Glomerular visceral epithelial cell (primary cell): ENCODE data around the gene FAM131B.
"Not testable (repeated sequence)": the region's sequence is repeated elsewhere in the genome, so short reads cannot be mapped to it uniquely, and the experiment has no call there.

Source experiments
- DNase-seq: peaks from one replicate; pipeline ENCODE4 v3.0.0-alpha.2; 2016; ENCODE audit errors: extremely low spot score

Gene FAM131B

DNA sequence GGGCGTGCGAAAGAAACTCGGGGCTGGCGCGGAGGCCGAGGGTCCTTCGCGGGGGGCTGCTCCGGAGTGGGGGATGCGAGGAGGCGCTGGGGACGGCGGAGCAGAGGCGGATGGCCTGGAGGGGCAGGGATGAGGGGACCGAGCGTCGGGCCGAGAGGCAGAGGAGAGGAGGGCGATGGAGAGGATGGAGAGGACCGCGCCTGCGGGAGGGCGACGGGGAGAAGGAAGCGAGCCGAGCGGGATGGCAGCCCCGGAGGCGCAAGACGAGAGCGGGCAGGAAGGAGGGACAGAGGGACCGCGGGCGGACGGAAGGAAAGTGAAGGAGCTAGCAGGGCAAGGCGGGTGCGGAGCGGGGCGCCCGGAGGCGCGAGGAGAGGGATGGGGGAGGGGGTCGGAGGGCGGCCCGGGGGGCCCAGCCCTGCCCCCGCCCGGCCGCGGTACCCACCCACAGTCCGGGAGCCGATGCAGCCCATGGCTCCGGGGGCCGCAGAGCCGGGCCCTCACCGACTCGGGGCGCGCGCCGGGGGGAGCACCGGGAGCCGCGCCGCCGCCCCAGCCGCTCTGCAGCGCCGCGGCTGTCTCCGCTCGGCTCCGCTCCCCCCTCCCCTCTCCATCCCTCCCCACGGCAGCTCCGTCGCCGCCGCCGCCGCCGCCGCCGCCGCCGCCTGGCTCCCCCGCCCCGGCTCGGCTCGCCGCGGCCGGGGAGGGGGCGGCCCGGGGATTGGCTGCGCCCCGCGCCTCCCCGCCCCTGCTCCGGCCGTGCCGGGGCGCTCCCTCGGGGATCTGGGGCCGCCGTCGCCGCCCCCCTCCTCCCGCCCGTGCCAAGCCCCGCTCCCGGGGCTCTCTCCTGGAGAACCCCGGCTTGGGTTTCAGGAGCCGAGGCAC, at the start of gene FAM131B:
TSS of gene FAM131B (minus strand) at position 583 of the 885 bp plus-strand sequence. CDS start at position 473, 110 bp downstream.
- DNase-seq = no peak

DNA sequence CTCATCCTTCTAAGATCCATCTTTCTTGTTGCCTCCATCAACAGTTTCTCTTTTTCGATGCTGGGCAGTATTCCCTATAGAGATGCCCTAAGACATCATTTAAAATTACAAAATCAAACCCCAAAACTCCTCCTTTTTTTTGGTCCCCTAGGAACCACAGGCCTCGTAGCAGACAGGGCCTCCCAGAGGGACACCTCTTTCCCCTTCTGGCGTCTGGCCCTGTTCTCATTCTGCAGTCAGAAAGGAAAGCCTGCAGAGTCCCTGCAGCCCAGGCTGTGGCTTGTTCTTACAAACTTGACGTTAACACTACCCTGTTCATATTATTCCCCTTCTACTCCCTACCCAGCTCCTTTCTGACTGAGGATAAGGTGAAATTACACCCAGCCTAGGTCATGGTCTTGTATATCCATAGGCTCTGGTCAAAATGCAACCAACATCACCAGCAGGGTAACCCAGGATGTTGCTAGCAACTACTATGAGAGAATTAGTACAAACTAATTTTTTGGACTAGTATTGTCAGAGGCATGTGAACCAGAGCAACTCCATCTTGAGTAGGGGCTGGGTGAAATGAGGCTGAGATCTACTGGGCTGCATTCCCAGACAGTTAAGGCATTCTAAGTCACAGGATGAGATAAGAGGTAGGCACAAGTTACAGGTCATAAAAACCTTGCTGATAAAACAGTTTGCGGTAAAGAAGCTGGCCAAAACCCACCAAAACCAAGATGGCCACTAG, 49.6 kb upstream of the FAM131B start:
- no peak for DNase-seq

DNA sequence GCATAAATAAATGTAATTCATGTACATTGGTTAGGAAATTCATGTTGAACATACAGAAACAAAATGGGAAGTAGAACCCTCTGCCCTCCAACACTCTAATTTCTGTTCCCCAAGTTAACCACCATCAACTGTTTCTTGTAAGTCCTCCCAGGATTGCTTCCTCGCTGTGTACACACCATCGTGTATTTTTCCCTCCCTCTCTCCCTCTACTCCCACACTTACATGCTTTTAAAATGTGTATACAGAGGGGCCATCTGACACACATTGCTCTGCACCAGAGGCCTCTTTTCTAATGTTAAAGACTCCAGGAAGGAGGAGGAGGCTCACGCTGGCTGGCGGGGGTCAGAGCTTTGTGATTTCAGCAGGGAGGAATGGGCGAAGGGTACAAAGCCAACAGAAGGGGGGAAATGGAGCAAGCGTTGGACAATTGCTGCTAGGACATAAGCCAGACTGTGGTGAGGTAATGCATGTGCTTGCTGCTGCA, 48.0 kb upstream of the FAM131B start:
- no peak for DNase-seq

DNA sequence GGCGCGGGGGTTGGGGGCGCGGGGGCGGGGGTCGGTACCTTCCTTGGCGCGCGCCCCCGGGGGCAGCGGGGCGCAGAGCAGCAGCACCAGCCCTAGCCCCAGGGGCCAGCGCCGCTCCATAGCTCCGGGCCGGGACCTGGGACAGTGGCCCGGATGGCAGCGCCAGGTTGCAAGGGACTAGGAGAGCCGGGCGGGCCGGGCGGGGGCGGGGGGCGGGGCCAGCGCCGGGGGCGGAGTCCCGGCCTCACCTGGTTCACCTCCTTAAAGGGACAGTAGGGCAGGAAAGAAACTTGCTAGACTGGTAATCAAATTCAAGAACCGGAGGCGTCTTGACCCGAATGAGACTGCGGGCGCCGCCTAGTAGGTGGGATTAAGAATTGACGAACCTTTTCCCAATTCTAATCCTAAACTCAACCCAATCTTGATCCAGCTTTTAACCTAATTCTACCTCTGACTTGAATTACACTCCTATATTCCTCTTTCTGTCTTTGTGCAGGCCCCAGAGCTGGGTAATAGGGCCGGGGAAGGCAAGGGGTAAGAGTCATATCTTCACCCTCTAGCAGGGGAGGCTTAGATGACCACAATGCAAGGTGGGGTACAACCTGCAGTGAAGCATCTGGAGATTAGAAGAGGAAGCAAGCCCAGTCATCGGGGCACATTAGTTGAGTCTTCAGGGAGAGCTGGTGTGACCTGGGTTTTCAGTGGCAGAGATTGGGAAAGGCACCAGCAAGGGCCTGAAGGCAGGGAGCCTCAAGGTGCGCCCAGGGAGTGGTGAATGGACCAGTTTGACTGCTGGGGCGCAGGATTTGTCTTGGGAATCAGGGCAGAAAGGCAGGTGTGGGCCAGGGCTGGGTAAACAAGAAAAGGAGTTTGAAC, 46.4 kb upstream of the FAM131B start, which contains the start of gene EPHA1:
TSS of gene EPHA1 (minus strand) at position 171 of the 876 bp plus-strand sequence. CDS start at position 120, 51 bp downstream.
- DNase-seq = no peak

DNA sequence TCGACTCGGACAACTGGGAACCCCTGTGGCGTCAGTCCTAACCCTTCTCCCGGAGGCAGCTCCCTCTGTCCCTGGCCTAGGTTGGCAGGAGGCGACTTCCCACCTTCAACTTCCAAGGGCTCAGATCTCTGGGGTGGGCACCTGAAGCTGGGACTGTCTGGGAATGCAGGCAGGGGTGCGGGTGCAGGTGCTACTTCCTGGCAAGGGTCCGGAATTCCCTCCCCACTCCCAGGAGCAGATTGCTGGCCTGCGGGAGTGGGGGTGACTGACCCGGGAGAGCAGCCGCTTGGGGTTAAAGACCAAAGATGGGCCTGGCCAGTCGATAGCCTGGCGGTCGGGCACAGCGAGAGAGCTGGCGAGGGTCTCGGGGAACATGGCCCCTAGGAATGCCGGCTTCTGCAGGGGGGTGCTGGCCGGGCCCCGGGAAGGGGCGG, 45.8 kb upstream of the FAM131B start:
- DNase-seq = no peak

GRCh38 chr7:143407287-143408251, 45.1 kb upstream of the FAM131B start:
- DNase-seq = no peak

DNA sequence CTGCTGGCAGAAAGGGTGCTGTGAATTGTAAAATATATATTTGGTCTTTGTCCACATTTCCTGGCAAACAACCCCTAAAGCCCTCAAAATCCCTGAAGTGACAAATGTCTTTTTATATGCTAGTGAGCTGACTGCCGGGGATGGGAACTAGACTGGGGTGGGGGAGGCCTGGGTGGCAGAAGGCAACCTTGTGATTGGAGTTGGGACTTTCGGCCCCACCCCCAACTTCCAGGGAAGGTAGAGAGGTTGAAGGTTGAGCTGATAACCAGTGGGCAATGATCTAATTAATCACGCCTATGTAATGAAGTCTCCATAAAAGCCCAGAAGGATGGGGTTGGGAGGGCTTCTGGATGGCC, 43.5 kb upstream of the FAM131B start:
- DNase-seq = no peak

DNA sequence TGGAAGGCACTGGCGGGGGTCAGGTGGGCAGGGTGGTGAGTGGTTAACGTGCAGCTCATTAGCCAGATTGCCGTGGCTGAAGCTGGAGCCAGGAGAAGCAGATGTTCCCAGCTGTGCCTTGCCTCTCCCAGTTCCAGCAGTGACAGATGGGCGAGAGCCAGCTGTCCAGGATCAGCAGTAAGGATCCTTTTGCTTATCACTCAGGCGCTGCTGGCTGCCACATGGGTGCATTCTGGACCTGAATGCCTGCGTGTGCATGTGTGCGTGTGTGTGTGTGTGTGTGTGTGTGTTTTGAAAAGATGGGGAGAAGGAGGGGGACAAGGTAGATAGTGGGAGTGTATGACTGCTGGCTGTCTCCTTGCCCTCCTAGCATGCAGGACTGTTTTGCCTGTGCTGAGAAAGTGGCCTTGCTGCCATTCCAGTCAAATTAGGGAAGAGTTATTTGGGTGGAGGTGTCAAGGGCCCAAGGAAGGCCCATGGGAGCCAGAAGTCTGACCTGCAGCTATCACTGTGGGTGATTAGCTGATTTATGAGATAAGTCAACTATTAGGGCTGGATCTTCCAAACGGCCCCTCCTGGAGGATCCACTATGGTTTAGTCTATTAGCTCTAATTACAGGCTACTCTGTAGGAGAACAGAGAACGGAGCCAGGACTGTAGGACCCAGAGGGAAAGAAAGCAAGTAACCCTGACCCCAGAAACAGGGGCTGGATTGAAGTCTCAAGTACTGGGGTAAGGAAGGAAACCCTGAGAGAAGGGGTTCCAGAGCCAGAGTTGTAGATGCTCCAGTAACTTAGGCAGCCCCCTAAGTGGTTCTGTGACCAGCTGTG, 42.9 kb upstream of the FAM131B start:
- DNase-seq = no peak

DNA sequence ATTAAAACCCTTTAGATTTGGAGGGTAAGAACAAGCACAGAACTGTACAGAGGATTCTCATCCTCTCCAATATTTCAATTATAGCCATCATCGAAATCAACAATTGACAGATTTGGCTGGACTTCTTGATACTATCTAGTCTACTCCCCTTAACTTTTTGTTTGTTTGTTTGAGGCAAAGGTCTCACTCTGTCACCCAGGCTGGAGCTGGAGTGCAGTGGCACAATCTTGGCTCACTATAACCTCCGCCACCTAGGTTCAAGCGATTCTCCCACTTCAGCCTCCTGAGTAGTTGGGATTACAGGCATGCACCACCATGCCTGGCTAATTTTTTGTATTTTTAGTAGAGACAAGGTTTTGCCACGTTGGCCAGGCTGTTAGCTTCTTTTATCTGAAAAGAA, 39.7 kb upstream of the FAM131B start:
- DNase-seq = not testable (repeated sequence)

GRCh38 chr7:143401265-143401664, 38.8 kb upstream of the FAM131B start:
- no peak for DNase-seq

- DNase-seq = no peak
Measured at GRCh38 chr7:143399642-143400041, 37.1 kb upstream of the FAM131B start.

- DNase-seq = no peak
Measured at GRCh38 chr7:143399151-143399550, 36.6 kb upstream of the FAM131B start.

DNA sequence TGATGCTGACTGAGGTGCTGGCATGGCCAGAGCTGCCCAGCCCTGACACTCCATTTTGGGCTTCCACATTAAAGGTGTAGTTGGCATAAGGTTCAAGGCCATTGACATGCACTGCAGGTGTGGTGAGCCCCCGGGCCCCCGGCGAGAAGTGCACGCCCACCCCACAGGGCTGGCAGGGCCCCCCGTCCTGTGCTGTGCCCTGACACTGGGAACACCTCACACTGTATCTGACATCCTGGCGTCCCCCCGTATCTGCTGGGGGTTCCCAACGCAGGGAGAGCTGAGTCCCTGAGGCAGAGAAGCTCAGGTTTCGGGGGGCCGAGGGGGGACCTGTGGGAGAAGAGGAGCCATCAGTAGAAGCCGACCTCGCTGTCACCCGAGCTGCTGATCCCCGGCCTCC, 36.1 kb upstream of the FAM131B start:
- no peak for DNase-seq

GRCh38 chr7:143397710-143398530, 35.4 kb upstream of the FAM131B start:
- DNase-seq = no peak

DNA sequence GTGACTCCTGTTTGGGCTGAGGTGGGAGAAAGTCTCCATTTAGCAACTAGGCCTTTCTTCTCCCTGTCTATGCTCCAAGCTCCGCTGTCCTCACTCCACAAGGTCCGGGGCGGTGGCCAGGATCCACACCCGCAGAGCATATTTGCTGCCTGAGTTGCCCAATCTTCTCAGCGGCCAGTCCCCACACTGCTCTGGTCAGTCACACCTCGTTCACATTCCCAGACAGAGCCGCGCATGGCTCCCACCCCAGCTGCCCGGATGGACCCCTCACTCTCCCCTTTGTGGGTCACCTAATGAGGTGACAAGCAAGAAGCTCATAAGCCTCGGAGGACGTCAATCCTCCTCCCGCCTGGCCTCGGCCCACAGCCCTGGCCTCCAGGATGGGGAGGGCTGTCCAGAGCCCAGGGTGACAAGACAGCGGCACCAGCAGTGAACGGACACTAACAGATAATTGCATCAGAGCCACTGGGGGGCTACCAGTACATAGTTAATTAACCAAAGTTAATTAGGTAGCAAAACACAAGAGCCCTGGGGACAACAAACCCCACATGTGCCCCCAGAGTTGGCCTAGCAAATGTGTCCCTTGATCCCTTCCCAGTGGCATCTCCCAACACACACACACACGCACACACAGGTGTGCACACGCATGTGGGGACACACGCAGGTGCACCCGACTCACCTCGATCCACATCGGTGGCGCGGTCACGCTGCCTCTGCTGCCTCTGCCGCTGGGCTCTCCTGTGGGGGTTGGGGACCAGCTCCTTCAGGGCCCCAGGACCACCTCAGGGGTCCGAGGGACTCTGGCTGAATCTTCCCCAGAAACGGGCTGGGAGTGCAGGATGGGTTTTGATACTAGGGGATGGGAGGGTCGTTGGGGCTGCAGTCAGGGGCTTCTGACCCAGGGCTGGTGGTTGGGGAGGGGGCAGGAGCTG, 34.4 kb upstream of the FAM131B start:
- no peak for DNase-seq

GRCh38 chr7:143396182-143396581, 33.7 kb upstream of the FAM131B start:
- no peak for DNase-seq
